NCI-H510A treated with DMSO at 0.1 percent for 48 hours (cell line): Measurements from ENCODE around the gene KCNMA1.
A peak's percentile ranks its signal among the peaks of the same experiment; 100 is the strongest.

ENCODE experiments used
- DNase-seq: peaks from one replicate; lab custom pipeline; 2025; lab: John Stamatoyannopoulos, UW

The KCNMA1 gene

GRCh38 chr10:77556990-77557601 lies 80.5 kb downstream of the KCNMA1 start:
- DNase-seq, result peak; percentile 26

- no peak for DNase-seq
Measured at GRCh38 chr10:77555591-77556212, 81.9 kb downstream of the KCNMA1 start.

GRCh38 chr10:77554996-77555397 lies 82.6 kb downstream of the KCNMA1 start:
- no peak for DNase-seq

GRCh38 chr10:77553966-77554365 lies 83.6 kb downstream of the KCNMA1 start:
- peak; percentile 53 for DNase-seq

- DNase-seq, result no peak
Measured at GRCh38 chr10:77553311-77553710, 84.3 kb downstream of the KCNMA1 start.

GRCh38 chr10:77552252-77552651 lies 85.4 kb downstream of the KCNMA1 start:
- no peak for DNase-seq

- DNase-seq, result no peak
Measured at GRCh38 chr10:77550378-77550777, 87.2 kb downstream of the KCNMA1 start.

- no peak for DNase-seq
Measured at GRCh38 chr10:77548671-77549070, 88.9 kb downstream of the KCNMA1 start.

- no peak for DNase-seq
Measured at GRCh38 chr10:77548157-77548556, 89.5 kb downstream of the KCNMA1 start.

GRCh38 chr10:77547307-77548050 lies 90.1 kb downstream of the KCNMA1 start:
- DNase-seq, result no peak

GRCh38 chr10:77546042-77546441 lies 91.6 kb downstream of the KCNMA1 start:
- DNase-seq, result no peak

GRCh38 chr10:77545585-77545984 lies 92.0 kb downstream of the KCNMA1 start:
- no peak for DNase-seq

GRCh38 chr10:77544617-77545016 lies 93.0 kb downstream of the KCNMA1 start:
- DNase-seq, result no peak

GRCh38 chr10:77542710-77543259 lies 94.8 kb downstream of the KCNMA1 start:
- DNase-seq, result no peak

- DNase-seq, result no peak
Measured at GRCh38 chr10:77541944-77542343, 95.7 kb downstream of the KCNMA1 start.

- no peak for DNase-seq
Measured at GRCh38 chr10:77541247-77541646, 96.4 kb downstream of the KCNMA1 start.

- DNase-seq, result no peak
Measured at GRCh38 chr10:77539147-77539935, 98.3 kb downstream of the KCNMA1 start.

- DNase-seq, result no peak
Measured at GRCh38 chr10:77537720-77538373, 99.8 kb downstream of the KCNMA1 start.

GRCh38 chr10:77537071-77537470 lies 100.5 kb downstream of the KCNMA1 start:
- no peak for DNase-seq

- peak; percentile 55 for DNase-seq
Measured at GRCh38 chr10:77533887-77534278, 103.7 kb downstream of the KCNMA1 start.

GRCh38 chr10:77533146-77533886 lies 104.3 kb downstream of the KCNMA1 start:
- DNase-seq, result no peak
